Measurements from ENCODE around the gene MAL.

Gene MAL

DNA sequence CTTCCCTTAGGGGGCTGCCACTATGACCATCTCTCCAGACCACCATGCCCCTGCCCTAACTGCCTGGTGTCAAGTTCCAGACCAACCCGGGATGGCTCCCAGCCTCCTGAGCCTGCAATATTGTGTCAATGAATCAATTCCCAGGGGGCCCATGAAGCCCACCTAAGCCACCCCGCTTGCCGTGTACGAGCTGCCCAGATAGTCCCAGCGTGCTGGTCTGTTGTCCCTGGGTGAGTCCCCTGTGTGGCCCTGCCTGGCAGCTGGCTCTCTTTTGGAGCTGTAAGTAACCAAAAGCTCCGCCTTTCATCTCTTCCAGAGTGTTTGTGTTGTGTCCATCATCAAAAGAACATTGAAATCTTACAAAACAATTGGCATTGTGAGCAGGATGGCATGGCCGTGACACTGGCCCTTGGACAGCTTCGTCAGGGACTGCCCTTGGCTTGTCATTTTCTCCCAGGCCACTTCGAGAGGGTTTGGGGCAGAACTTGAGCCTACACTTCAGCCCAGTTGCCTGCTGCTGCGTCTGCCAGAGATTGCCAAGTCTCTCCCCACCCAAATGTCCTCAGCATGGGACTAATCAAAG lies 11.3 kb upstream of the MAL start:
- Histone ChIP-seq H4K12ac (ENCODE audit: low read depth, low read length) (no peak overlapping the region), H2BK12ac (ENCODE audit: low read length) (no peak overlapping the region), H3K79me2 (ENCODE audit: control insufficient read depth, insufficient read depth, low read length, poor library complexity) (no peaks in the 10 kb centered on the region), H3K9me3 (ENCODE audit: insufficient read depth, low read depth, low read length) (peaks cover 2% of the 10 kb centered on the region), H3K27ac (ENCODE audit: low read depth, low read length) (no peak overlapping the region), H2BK120ac (ENCODE audit: insufficient read depth, low read length, poor library complexity) (no peak overlapping the region), H2BK5ac (ENCODE audit: low read depth, low read length, poor library complexity) (no peak overlapping the region), H3K4me2 (ENCODE audit: low read length) (no peak overlapping the region), H3K4me1 (ENCODE audit: control insufficient read depth in 1 of 2, insufficient read depth in 2 of 2, low read length in 2 of 2) (no peaks in the 10 kb centered on the region), H3K36me3 (ENCODE audit: control insufficient read depth in 1 of 2, insufficient read depth in 2 of 2, low read length in 2 of 2) (no peaks in the 10 kb centered on the region), H4K8ac (ENCODE audit: low read depth, low read length) (no peak overlapping the region), H3K18ac (ENCODE audit: low read length) (no peak overlapping the region), H3K23ac (ENCODE audit: low read length) (no peak overlapping the region), H3K4me3 (ENCODE audit: low read depth, low read length) (no peak overlapping the region), H2AK5ac (ENCODE audit: low read length) (no peak overlapping the region), H3K14ac (ENCODE audit: low read length) (no peak overlapping the region), H4K91ac (ENCODE audit: low read depth, low read length) (no peak overlapping the region), H2AFZ (ENCODE audit: insufficient read depth, low read length, poor library complexity) (no peak overlapping the region), H3K27me3 (ENCODE audit: insufficient read depth, low read length) (no peaks in the 10 kb centered on the region), H3K9ac (ENCODE audit: low read length) (no peak overlapping the region), H3K4ac (ENCODE audit: low read depth, low read length) (no peak overlapping the region), H3K79me1 (ENCODE audit: low read length) (no peaks in the 10 kb centered on the region)
- WGBS (ENCODE audit: extremely low coverage, insufficient coverage, insufficient read length), result no CpG with 5 or more reads among the region's 10 CpGs
- no peak for DNase-seq

- no peak overlapping the region for H3K14ac ChIP-seq (ENCODE audit: low read length)
- no peak overlapping the region for H2BK120ac ChIP-seq (ENCODE audit: insufficient read depth, low read length, poor library complexity)
- DNase-seq, result no peak
- WGBS (ENCODE audit: extremely low coverage, insufficient coverage, insufficient read length), result no CpG with 5 or more reads among the region's 15 CpGs
- H3K9ac ChIP-seq (ENCODE audit: low read length), result no peak overlapping the region
- no peak overlapping the region for H2BK5ac ChIP-seq (ENCODE audit: low read depth, low read length, poor library complexity)
- peaks cover 2% of the 10 kb centered on the region for H3K9me3 ChIP-seq (ENCODE audit: insufficient read depth, low read depth, low read length)
- no peak overlapping the region for H2AK5ac ChIP-seq (ENCODE audit: low read length)
- H3K79me1 ChIP-seq (ENCODE audit: low read length), result no peaks in the 10 kb centered on the region
- no peaks in the 10 kb centered on the region for H3K36me3 ChIP-seq (ENCODE audit: control insufficient read depth in 1 of 2, insufficient read depth in 2 of 2, low read length in 2 of 2)
- H3K79me2 ChIP-seq (ENCODE audit: control insufficient read depth, insufficient read depth, low read length, poor library complexity), result no peaks in the 10 kb centered on the region
- H3K4ac ChIP-seq (ENCODE audit: low read depth, low read length), result no peak overlapping the region
- no peak overlapping the region for H4K91ac ChIP-seq (ENCODE audit: low read depth, low read length)
- peaks cover under 1 to 2% of the 10 kb centered on the region in 2 experiments for H3K4me1 ChIP-seq (ENCODE audit: control insufficient read depth in 1 of 2, insufficient read depth in 2 of 2, low read length in 2 of 2)
- no peak overlapping the region for H3K4me3 ChIP-seq (ENCODE audit: low read depth, low read length)
- no peak overlapping the region for H3K23ac ChIP-seq (ENCODE audit: low read length)
- no peak overlapping the region for H3K27ac ChIP-seq (ENCODE audit: low read depth, low read length)
- H3K18ac ChIP-seq (ENCODE audit: low read length), result no peak overlapping the region
- H2AFZ ChIP-seq (ENCODE audit: insufficient read depth, low read length, poor library complexity), result no peak overlapping the region
- H4K8ac ChIP-seq (ENCODE audit: low read depth, low read length), result no peak overlapping the region
- no peak overlapping the region for H2BK12ac ChIP-seq (ENCODE audit: low read length)
- no peak overlapping the region for H4K12ac ChIP-seq (ENCODE audit: low read depth, low read length)
- H3K4me2 ChIP-seq (ENCODE audit: low read length), result no peak overlapping the region
- no peaks in the 10 kb centered on the region for H3K27me3 ChIP-seq (ENCODE audit: insufficient read depth, low read length)
Measured at GRCh38 chr2:95015261-95015912, 10.1 kb upstream of the MAL start.

GRCh38 chr2:95016616-95017015 lies 8.9 kb upstream of the MAL start:
- H3K27ac ChIP-seq (ENCODE audit: low read depth, low read length), result no peak overlapping the region
- no peak overlapping the region for H4K8ac ChIP-seq (ENCODE audit: low read depth, low read length)
- H3K4me2 ChIP-seq (ENCODE audit: low read length), result no peak overlapping the region
- H3K4me1 ChIP-seq (ENCODE audit: control insufficient read depth in 1 of 2, insufficient read depth in 2 of 2, low read length in 2 of 2), result peaks cover 6 to 9% of the 10 kb centered on the region in 2 experiments
- H3K27me3 ChIP-seq (ENCODE audit: insufficient read depth, low read length), result no peaks in the 10 kb centered on the region
- peaks cover 2% of the 10 kb centered on the region for H3K9me3 ChIP-seq (ENCODE audit: insufficient read depth, low read depth, low read length)
- H3K14ac ChIP-seq (ENCODE audit: low read length), result no peak overlapping the region
- no peak overlapping the region for H3K4ac ChIP-seq (ENCODE audit: low read depth, low read length)
- H2AK5ac ChIP-seq (ENCODE audit: low read length), result no peak overlapping the region
- no peaks in the 10 kb centered on the region for H3K36me3 ChIP-seq (ENCODE audit: control insufficient read depth in 1 of 2, insufficient read depth in 2 of 2, low read length in 2 of 2)
- H3K23ac ChIP-seq (ENCODE audit: low read length), result no peak overlapping the region
- H3K9ac ChIP-seq (ENCODE audit: low read length), result no peak overlapping the region
- H3K79me2 ChIP-seq (ENCODE audit: control insufficient read depth, insufficient read depth, low read length, poor library complexity), result no peaks in the 10 kb centered on the region
- no peak overlapping the region for H4K91ac ChIP-seq (ENCODE audit: low read depth, low read length)
- H3K4me3 ChIP-seq (ENCODE audit: low read depth, low read length), result no peak overlapping the region
- no peak overlapping the region for H3K18ac ChIP-seq (ENCODE audit: low read length)
- DNase-seq, result no peak
- no CpG with 5 or more reads among the region's 9 CpGs for WGBS (ENCODE audit: extremely low coverage, insufficient coverage, insufficient read length)
- H4K12ac ChIP-seq (ENCODE audit: low read depth, low read length), result no peak overlapping the region
- no peak overlapping the region for H2BK120ac ChIP-seq (ENCODE audit: insufficient read depth, low read length, poor library complexity)
- H2BK12ac ChIP-seq (ENCODE audit: low read length), result no peak overlapping the region
- no peak overlapping the region for H2BK5ac ChIP-seq (ENCODE audit: low read depth, low read length, poor library complexity)
- no peak overlapping the region for H2AFZ ChIP-seq (ENCODE audit: insufficient read depth, low read length, poor library complexity)
- no peaks in the 10 kb centered on the region for H3K79me1 ChIP-seq (ENCODE audit: low read length)

DNA sequence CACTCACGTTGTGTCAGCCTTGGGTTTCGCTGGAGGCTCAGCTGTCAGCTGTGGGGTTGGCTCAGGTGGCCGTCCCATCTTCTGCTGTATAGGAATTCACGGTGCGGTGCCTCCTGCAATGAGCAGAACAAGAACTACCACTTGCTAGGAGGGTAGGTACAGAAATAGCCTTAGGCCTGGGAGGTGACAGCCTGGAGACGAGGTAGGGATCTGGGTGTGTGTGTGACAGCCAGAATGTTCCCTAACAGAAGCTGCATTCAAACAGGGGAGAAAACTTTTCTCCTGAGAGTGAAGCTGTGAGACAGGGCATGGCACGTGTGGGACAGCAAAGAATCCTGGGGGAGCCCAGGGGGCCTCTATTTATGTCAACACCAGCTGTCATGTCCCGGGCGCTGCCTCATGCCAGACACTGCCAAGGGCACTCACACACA lies 8.4 kb upstream of the MAL start:
- no peaks in the 10 kb centered on the region for H3K79me1 ChIP-seq (ENCODE audit: low read length)
- H3K4me2 ChIP-seq (ENCODE audit: low read length), result no peak overlapping the region
- no peaks in the 10 kb centered on the region for H3K27me3 ChIP-seq (ENCODE audit: insufficient read depth, low read length)
- no CpG with 5 or more reads among the region's 9 CpGs for WGBS (ENCODE audit: extremely low coverage, insufficient coverage, insufficient read length)
- H2AFZ ChIP-seq (ENCODE audit: insufficient read depth, low read length, poor library complexity), result no peak overlapping the region
- peaks cover 6 to 9% of the 10 kb centered on the region in 2 experiments for H3K4me1 ChIP-seq (ENCODE audit: control insufficient read depth in 1 of 2, insufficient read depth in 2 of 2, low read length in 2 of 2)
- no peak overlapping the region for H2BK120ac ChIP-seq (ENCODE audit: insufficient read depth, low read length, poor library complexity)
- no peak overlapping the region for H3K14ac ChIP-seq (ENCODE audit: low read length)
- DNase-seq, result no peak
- H3K27ac ChIP-seq (ENCODE audit: low read depth, low read length), result no peak overlapping the region
- H3K79me2 ChIP-seq (ENCODE audit: control insufficient read depth, insufficient read depth, low read length, poor library complexity), result no peaks in the 10 kb centered on the region
- H4K8ac ChIP-seq (ENCODE audit: low read depth, low read length), result no peak overlapping the region
- no peak overlapping the region for H4K12ac ChIP-seq (ENCODE audit: low read depth, low read length)
- H3K4me3 ChIP-seq (ENCODE audit: low read depth, low read length), result no peak overlapping the region
- H3K9me3 ChIP-seq (ENCODE audit: insufficient read depth, low read depth, low read length), result peaks cover 2% of the 10 kb centered on the region
- no peak overlapping the region for H2AK5ac ChIP-seq (ENCODE audit: low read length)
- no peak overlapping the region for H3K9ac ChIP-seq (ENCODE audit: low read length)
- H3K36me3 ChIP-seq (ENCODE audit: control insufficient read depth in 1 of 2, insufficient read depth in 2 of 2, low read length in 2 of 2), result no peaks in the 10 kb centered on the region
- H3K18ac ChIP-seq (ENCODE audit: low read length), result no peak overlapping the region
- H3K4ac ChIP-seq (ENCODE audit: low read depth, low read length), result no peak overlapping the region
- H4K91ac ChIP-seq (ENCODE audit: low read depth, low read length), result no peak overlapping the region
- no peak overlapping the region for H3K23ac ChIP-seq (ENCODE audit: low read length)
- H2BK12ac ChIP-seq (ENCODE audit: low read length), result no peak overlapping the region
- H2BK5ac ChIP-seq (ENCODE audit: low read depth, low read length, poor library complexity), result no peak overlapping the region
